Sigmoid colon (tissue), 4 donors: ENCODE measurements around the gene RPP30.

Source experiments
- CTCF ChIP-seq, 4 experiments: fragments of 450-650 bp in 3 of 4; fragments of 200-600 bp in 1 of 4; IDR thresholded peaks; one replicate each; pipeline ENCODE4 v1.5.1; 2016 to 2019; ENCODE audit warnings: antibody characterized with exemption in 4 of 4, mild to moderate bottlenecking in 3 of 4, moderate library complexity in 2 of 4
- EP300 ChIP-seq, 4 donors: sonication (generic); formaldehyde crosslinking; IDR thresholded peaks; one replicate each; pipeline ENCODE4 v1.6.1; 2017; ENCODE audit warnings: antibody characterized with exemption in 4 of 4
- POLR2A ChIP-seq, 2 donors: fragments of 450-650 bp; IDR thresholded peaks; one replicate each; pipeline ENCODE4 v1.6.1; 2016; ENCODE audit warnings: antibody characterized with exemption in 2 of 2, mild to moderate bottlenecking in 2 of 2, moderate library complexity in 2 of 2
- POLR2AphosphoS5 ChIP-seq, 4 donors: sonication (generic); formaldehyde crosslinking; IDR thresholded peaks; one replicate each; pipeline ENCODE4 v1.6.1; 2017; ENCODE audit warnings: antibody characterized with exemption in 4 of 4

- TF ChIP-seq CTCF (IDR thresholded peaks at IDR 0.05): no peak
- no peak for TF ChIP-seq POLR2AphosphoS5 (IDR thresholded peaks at IDR 0.05)
- TF ChIP-seq POLR2A (IDR thresholded peaks at IDR 0.05): no peak
- no peak for TF ChIP-seq EP300 (IDR thresholded peaks at IDR 0.05)
These were observed 42.1 kb downstream of the RPP30 start for GRCh38 chr10:90913774-90914420.
